ENCODE measurements around the gene NOXRED1.

Gene NOXRED1

DNA sequence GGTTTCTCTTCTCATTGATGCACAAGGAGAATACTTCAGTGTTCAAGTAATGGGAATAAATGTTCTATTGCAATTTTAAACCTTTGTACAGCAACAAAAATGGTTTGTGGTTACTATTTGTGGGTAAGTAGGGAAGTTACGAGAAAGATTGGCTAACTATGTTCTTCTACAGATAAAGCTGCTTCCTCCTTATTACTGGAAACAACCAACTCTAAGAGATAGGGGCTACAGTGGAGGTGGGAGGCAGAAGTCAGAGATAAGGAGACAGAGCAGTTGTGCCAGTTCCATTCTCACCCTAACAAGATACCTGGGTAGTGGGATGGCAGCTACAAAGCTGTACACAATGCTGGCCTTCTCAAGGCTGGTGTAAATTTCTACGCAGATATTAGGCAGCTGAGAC, 16.2 kb downstream of the NOXRED1 start:
- no peak for DNase-seq

DNA sequence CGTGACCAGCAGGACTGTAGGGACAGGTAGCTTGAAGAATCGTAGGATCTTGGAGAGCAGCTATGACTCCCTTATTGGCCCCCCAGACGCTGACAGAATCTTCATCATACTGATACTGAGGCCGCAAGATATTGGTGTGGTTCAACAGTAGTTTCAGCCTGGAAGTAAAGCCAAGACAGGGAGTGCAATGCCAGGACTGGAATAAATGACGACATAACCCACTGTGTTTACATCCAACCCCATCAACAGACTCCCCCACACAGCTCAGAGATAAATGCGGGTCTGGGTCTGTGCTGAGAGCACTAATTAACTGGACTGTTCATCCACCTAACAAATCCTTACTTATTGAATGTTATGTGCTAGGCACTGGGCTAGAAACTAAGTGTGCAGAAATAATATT, 16.6 kb downstream of the NOXRED1 start:
- DNase-seq: no peak

DNA sequence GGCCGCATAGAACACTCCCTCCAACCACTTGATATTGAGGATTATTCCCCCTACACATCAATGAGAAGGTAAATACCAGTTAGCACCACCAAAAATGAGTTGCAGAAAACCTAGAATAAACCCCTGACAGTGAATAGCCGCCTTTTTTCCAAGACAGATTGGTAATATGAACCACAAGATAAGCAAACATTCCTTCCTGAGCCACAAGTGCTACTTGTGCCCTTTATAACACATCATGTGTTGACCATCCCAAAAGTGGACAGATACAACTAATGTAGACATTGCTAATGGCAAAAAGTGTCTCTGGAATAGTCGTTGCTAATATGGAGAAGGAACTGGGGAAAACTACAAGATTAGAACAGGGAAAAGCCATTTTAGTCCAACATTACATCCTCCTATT, 17.2 kb downstream of the NOXRED1 start:
- no peak for DNase-seq

DNA sequence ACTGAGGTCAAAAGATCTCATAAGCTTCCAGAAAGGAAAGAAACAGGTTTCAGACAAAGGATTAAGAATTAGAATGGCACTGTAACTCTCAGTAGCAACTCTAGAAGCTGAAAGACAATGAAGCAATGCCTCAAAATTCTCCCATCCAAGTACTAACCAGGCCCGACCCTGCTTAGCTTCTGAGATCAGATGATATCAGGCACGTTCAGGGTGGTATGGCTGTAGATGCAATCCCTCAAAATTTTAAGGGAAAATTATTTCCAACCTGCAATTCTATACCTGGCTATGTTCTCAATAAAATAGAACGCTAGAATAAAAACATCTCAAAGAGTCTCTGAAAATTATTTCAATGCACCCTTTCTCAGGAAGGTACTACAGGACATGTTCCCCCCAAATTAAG, 19.6 kb downstream of the NOXRED1 start:
- DNase-seq: no peak

DNA sequence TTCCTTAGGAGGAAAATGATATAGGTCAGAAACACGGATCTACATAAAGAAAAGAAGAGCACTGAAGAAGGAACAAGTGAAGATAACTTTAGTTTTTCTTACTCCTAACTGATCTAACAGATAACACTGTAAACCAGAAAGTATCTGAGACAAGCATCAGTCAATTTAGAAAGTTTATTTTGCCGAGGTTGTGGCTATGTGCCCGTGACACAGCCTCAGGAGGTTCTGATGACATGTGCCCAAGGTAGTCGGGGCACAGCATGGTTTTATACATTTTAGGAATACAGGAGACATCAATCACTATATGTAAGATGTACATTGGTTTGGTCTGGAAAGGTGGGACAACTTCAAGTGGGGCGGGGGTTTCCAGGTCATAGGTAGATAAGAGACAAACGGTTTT, 23.1 kb downstream of the NOXRED1 start:
- DNase-seq: no peak

DNA sequence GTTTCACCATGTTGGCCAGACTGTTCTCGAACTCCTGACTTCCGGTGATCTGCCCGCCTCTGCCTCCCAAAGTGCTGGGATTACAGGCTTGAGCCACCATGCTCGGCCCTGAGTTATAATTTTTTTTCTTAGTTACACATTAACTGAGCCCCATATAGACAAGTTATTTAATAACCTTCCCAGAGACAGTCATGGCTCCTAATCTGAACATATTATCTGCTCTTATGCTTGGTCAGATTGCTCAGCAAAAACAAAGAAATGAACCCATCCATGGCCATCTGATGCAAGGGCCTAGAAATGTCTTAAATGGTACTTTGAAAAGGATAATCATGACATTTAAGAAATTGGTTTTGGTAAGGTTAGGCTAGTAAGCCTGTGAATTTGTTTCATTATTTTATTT, 33.1 kb downstream of the NOXRED1 start:
- no peak for DNase-seq

DNA sequence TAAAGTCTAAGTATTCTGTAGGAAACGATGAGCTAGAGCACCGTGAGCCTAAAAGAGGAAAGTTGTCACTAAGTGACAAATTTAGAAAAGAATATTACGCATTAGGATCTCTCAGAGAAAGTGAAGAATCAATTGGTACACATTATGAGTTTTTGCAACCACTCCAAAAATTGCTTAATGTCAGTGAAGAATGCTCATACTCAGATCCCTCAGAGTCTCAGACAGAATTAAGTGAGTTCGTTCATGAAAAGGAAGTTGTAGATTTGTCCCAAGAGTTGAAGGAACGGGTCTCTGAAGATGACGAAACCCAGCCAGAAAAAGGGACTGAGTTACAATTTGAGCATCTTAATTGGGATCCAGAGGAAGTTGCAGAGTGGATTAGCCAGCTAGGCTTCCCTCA, 44.6 kb downstream of the NOXRED1 start:
- no peak for DNase-seq

DNA sequence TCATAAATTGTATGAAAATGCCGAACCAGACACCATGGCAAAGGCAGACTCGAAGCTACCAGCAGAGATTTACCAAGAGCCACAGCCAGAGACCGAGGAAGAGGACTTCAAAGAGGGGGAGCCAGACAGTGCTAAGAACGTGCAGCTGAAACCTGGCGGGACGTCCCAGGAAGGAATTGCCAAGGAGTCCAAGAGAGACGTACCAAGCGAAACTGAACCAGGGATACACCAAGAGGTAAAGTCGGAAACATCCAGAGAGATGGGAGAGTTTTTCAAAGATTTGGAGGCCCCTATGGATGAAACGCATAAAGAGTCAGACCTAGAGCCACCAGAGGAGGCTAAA, 45.9 kb downstream of the NOXRED1 start:
- DNase-seq: no peak

DNA sequence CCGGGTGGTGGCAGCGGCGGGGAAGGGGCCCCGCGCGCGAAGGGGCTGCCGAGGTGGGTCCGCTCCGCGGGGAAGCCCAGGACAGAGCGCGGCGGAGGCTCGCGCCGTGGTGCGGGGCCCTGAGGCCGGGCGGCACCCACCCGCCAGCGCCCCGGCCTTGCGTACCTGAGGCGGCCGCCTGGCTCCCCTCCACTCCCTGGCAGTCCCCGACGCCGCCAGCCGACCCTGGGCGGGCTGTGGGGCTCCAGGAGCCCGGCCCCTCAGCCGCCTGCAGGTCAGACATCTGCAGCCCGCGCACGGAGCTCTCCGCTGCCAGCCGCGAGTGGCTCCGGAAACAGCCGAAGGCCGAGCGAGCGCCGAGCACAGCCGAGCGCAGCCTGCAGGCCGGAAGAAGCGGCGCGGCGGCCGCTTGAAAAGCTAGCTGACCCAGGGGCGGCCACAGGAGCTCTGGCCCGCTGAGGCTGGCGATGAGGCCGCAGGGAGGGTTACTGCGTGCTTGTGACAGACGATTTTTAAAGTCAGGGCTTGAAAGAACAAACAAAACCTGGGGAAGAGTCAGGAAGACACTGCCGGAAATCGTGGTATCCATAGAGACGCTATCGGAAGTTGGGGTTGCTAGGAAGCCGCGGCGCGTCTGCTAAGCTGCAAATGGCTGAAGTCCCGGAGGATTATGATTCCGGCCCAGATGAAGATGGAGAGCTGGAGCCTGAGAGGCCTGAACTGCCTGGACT, 46.4 kb downstream of the NOXRED1 start, which contains the start of the genes SAMD15 and TMED8:
Gene SAMD15 (plus strand): TSS at position 609 of the 731 bp plus-strand sequence. CDS start 40 bp downstream, at position 649.
Gene TMED8 (minus strand): TSS at position 324 of the 731 bp plus-strand sequence. CDS start 41 bp downstream, at position 283.
- peak; percentile 78 for DNase-seq

DNA sequence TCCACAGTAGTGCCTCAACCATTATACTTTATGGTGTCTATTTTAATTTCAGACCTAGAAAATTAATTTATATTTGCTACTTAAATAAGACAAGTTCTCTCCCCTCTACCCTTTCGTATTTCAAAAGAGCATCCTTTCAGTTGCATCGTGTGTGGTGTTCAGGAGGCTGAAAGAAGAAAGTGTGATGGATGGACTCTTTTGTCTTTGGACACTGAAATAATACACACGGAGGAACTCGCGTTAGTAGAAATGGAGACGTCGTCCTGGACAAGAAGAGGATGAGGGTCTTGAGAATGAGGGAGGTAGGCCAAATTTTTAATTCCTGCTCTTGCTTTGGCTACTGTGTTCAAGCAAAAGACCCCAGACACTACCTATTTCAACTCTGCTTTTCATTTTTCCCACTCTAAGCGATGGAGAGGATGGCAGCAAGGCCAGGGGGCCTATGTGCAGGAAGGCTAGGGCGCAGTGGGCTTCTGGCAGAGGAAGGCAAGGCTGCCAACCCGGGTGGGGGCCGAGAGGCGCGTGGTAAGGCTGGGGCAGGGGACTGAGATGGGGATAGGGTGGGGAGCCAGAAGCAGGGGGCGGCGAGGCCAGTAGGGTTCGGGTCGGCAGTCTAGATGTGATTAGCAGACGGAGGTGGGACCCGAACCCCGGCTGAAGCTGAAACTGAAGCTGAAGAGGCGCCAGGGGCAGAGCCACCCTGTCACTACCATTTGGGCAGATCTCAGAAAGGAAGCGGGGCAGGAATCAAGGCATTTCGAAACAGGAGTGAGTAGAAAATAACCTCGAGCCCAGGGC, 47.2 kb downstream of the NOXRED1 start:
- DNase-seq: peak; percentile 8

DNA sequence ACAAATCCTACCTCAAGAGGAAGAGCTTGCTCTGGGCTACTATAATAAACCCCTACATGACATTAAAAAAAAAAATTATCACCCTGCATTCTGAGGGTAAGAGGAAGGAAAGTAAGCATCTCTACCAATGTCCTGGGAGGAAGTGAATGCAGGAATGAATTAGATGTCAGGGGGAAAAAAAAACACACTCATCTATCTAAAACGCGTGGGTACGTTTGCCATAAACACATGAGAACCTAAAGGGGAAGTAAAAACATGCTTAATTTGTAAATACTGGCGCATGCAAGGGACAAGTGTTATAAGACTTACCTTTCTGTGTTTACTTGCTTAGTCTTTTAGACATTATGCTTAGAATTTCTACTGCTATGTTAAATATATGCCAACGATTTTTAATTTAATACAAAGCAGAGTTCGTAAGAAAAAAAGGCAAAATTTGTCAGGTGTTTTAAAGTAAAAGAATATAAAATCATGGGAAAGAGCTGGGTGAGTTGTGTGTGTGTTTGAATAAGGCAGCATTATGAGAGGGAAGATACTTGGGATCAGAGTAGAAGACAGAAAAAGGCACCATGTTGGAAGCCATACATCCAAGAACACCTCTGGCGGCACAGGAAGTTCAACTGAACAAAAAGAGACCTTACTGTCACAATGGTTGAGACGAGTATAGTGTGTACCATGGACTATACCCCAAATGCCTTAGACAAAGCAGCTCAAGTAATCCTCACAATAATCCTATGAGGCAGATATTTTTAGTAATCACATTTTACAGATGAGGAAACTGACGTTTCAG, 48.0 kb downstream of the NOXRED1 start:
- no peak for DNase-seq

DNA sequence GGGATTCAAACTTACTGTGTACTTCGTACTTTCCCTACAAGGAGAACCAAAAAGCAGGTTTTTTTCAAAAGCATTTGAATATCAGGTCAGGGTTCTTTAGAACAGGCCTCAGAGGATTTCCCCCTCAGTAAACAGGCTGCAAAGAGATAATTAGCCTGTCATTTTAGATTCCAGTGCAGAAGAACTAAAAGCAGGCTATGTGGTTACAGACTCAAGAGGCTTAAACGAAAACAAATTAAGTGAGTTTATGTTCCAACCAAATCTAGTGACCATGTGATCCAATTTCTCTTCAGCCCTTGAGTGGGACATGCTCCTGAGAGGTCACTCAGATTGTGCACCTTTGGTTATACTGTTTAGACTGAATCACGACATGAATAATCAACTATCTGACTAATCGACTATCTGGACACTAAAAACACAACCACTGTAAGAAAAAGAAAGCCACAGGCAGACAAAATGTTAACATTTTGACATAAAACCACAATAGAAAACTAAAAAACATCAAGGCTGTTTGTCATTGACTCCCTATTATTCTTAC, 51.0 kb downstream of the NOXRED1 start:
- DNase-seq: peak; percentile 1

DNA sequence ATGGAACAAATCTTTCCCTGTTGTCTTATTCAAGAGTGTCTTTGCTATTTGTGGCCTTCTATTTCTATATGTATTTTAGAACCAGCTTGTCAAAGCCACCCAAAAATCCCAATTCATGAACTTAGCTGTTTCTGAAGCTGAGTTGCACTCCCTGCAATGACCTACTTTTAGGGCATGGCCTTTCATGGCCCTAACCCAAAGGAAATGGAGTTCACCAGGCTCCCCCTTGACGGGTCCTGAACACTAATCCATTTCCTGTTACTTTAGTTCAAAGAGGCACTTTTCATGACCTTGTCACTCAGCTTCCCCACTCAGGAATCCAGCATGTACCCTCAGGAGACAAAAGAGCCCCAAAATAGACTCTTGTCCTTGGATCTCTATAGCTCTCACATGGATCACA, 54.0 kb downstream of the NOXRED1 start:
- no peak for DNase-seq

DNA sequence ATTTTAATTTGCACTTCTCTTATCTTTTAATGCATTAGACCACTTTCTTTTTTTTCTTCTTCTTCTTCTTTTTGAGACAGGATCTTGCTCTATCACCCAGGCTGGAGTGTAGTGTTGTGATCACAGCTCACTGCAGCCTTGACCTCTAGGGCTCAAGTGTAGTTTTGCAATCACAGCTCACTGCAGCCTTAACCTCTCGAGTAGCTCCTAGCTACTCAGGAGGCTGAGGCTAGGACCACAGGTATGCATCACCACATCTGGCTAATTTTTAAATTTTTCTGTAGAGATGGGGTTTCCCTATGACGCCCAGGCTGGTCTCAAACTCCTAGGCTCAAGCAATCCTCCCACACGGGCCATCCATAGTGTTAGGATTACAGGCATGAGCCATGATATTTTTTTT, 59.2 kb downstream of the NOXRED1 start:
- DNase-seq: no peak

DNA sequence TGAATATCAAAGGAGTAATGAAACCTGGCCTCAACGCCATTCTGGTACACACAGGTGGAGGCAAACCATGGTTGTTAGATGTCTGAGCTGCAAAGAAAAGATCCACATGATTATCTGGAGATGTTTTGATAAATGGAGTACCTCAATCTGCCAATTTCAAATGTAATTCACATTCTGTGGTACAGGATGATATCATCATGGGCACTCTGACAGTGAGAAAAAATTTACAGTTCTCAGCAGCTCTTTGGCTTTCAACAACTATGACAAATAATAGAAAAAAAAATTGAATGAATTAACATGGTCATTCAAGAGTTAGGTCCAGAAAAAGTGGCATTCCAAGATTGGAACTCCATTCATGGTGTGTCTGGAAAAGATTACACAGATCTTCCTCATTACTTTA, 63.7 kb downstream of the NOXRED1 start:
- DNase-seq: no peak

DNA sequence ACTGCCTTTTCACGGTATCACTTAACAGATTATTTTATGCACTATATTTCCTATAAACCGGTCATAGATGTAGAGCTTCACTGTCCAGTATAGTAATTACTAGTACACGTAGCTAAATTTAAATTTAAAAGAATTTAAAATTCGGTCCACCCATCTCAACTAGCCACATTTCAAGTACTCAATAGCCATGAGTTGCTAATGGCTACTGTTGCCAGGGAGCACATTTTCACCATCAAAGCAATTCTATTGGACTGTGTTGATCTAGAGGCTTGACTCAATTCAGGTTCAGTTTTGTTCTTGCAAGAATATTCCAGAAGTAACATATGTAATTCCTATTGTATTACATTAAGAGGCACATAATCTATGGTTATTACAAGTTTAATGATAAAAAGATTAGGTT, 66.4 kb downstream of the NOXRED1 start:
- no peak for DNase-seq

DNA sequence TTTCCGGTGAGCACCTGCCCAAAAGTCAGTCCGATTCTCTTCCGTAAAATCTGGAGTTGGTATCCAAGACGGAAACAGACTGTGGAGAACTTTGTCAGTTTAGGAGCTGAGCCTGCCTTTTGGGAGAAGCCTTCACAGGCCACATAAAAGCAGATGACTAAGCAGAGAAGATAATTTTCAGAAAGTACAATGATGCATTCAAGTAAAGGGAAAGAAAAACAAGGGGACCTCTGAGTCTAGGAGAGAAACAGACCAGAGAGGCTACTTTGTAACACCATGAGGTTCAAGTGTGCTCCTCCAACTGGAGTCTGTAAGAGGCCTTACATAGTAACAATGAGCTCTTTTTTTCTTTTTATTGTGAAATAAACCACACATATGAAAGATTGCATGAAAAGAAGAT, 67.5 kb downstream of the NOXRED1 start:
- DNase-seq: no peak

DNA sequence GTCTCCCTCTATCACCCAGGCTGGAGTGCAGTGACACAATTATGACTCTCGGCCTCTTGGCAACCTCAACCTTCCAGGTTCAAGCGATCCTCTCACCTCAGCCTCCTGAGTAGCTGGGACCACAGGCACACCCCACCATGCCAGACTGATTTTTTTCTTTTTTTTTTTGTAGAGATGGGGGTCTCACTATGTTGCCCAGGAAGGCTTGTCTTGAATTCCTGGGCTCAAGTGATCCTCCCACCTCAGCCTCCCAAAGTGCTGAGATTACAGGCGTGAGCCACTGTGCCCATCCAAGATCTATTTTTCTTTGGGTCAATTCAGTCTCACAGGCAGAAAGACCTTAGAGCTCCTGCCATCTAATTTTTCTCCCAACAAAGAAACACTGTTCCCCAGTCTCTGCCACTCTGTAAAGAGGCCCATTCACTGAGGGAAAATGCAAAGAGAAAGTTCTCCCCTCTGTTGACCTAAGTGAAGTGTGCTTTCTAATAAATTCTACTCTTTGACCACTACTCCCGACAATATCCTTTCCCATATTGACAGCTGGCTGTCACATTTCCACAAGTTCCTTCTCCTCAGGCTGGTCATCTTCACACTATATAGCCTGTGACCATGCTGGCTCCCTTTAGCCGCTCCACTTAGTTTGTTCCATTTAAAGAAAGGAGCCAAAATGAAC, 69.7 kb downstream of the NOXRED1 start:
- no peak for DNase-seq

DNA sequence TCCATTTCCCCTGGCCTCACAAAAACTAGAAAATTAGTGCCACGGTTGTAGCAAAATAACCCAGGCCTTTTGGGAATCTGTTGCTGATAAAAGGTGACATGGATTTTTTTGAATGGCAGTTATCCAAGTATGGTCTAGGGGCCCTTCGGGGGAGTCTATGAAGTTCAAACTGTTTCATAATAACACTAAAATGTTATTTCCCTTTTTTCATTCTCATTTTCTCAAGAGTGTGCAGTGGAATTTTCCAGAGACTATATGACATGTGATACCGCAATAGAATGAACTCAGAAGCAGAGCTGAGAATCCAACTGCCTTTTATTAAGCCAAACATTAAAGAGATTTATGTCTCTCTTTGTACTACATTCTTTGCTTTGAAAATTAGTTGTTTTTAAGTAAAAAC, 75.6 kb downstream of the NOXRED1 start:
- no peak for DNase-seq

DNA sequence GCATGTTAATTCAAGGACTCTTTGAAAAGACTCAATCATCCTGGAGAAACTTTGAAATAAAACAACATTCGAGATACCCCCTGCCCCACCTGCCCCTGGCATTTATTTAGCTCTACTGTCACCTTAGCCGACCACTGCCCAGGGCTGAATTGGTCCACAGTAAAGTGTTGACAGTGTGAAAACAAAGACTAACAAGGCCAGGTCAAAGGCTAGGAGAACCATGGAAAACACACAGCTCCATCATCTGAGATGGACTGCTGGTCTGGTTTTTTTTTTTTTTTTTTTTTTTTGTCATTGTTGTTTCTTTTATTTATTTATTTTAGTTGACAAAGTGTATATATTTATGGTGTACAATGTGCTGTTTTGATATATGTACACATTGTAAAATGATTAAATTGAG, 76.8 kb downstream of the NOXRED1 start:
- DNase-seq: no peak

DNA sequence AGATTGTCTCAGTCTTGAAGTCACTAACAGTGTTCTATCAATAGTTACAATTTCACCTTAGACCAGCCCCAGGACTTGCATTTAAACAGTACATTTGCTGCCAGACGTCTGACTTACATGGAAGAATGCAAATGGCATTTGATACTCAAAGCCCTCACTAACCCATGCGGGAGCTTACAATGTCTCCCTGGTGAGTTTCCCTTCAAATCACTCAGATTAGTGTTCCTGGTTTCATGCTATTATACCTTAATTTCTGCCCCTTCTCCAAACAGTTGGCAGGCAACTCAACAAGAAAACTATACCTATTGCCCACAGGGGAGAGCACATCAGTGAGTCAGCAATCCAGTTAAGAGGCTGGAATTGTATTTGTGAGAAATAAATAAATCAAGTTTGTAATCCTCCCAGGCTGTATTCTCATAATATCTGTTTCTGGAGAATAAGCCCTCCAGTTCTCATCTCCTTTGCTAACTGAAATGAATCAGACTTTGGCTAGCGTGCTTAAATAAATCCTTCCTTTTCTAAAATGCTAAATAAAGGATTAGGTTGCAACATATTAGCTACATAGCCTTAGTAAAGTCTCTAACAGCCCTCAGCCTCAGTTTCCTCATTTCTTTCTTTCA, 78.8 kb downstream of the NOXRED1 start:
- no peak for DNase-seq

Measured in fibroblast of skin of abdomen (primary cell).